Germinal center (tissue), 1 donor: Measurements from ENCODE around the gene ACSBG1.
"Not testable (repeated sequence)": the region's sequence is repeated elsewhere in the genome, so short reads cannot be mapped to it uniquely, and the experiment has no call there.

Experiments used
- DNase-seq: peaks from one replicate; pipeline ENCODE4 v3.0.0; 2012; ENCODE audit warnings: mixed read lengths, low spot score

Gene ACSBG1

GRCh38 chr15:78167227-78167888 is 67.0 kb downstream of the ACSBG1 start:
- no peak for DNase-seq

DNA sequence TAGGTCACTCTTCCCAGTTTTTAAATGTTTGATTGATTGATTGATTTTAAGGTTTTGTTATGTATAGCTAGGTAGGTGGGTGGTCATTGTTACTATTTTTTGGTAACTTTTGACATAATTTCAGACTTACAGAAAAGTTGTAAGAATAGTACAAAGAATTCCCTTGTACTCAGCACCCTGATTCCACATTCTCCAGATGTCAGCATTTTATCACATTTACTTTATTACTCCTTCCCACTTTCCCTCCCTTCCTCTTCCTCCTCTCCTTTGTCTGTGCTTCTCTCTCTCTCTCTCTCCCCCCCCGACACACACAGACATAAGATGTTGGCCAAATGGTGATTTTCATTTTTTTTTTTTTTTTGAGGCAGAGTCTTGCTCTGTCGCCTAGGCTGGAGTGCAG is 70.4 kb downstream of the ACSBG1 start:
- DNase-seq, result no peak

DNA sequence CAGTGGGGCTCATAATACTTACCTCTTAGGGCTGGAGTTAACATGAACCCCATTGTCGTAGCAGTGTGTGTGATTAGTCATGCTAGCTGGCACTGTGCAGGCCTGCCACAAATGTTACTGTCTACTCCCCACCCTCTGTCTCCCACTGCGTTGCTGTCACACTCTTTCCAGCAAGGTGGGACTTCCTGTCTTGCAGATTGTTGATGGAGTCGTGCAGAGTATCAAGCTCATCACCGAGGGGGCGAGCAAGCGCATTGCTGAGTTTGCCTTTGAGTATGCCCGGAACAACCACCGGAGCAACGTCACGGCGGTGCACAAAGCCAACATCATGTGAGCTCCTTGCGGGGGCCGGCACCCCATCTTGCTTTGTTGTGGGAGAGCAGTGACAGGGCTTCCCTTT is 72.3 kb downstream of the ACSBG1 start:
- no peak for DNase-seq

GRCh38 chr15:78159395-78159794 is 75.0 kb downstream of the ACSBG1 start:
- no peak for DNase-seq

DNA sequence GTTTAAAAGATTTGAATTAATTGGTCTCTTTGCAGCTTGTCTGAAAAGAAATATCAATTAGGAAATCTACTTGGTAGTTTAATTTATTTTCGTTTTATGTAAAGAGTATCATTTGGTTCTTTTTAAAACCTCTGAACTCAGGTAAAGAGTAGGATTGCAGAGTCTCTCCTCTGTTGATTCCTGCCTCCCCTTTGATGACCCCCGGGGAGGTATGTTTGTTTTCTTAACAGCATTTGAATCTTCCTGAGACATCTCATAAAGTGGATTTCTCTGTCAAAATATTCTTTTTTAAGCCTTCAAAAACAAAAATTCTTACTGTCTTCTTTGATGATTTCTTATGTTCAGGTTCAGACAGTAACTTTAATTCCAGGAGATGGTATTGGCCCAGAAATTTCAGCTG is 77.2 kb downstream of the ACSBG1 start:
- DNase-seq, result no peak

- no peak for DNase-seq
Observed at GRCh38 chr15:78156653-78157052, 77.7 kb downstream of the ACSBG1 start.

DNA sequence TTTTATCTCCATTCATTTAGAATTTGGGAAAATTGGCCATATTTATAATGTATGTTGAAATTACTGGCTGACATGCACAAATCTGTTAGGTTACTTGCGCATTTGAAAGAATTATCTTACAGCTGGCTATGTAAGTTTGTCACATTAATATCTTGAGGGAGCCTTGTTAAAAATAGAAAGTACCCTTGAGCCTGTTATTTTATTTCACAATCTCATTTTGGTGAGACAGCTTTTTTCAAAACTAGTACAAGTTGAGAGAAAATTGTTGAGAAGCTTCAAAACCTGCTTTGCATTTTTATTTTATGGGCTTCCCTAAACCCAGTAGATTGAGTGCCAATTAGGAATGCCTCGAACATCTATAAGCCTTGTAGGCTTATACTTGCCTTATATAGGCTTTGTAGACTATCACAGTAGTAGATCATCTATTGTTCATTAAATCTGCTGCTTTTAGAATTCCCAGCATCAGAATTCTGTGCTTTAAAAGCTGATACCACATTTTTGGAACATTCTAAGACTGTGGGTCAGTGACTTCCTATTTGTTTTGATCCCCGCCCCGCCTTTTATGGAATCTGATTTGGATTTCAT is 78.9 kb downstream of the ACSBG1 start:
- no peak for DNase-seq

- no peak for DNase-seq
Observed at GRCh38 chr15:78154955-78155354, 79.4 kb downstream of the ACSBG1 start.

DNA sequence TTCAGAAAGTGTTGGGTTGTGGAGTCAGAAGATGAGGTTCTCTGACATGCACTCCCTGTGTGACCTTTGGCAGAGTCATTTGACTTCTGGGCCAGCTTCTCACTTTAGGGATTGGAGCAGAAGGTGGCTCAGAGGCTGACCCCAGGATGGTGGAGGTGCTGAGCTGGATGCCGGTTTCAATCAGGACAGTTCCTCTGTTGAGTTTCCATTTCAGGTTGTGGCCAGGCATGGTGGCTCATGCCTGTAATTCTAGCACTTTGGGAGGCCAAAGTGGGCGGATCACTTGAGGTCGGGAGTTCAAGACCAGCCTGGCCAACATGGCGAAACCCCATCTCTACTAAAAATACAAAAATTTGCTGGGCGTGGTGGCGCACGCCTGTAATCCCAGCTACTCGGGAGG is 83.3 kb downstream of the ACSBG1 start:
- DNase-seq, result not testable (repeated sequence)

GRCh38 chr15:78149805-78150751 is 84.3 kb downstream of the ACSBG1 start:
- no peak for DNase-seq

DNA sequence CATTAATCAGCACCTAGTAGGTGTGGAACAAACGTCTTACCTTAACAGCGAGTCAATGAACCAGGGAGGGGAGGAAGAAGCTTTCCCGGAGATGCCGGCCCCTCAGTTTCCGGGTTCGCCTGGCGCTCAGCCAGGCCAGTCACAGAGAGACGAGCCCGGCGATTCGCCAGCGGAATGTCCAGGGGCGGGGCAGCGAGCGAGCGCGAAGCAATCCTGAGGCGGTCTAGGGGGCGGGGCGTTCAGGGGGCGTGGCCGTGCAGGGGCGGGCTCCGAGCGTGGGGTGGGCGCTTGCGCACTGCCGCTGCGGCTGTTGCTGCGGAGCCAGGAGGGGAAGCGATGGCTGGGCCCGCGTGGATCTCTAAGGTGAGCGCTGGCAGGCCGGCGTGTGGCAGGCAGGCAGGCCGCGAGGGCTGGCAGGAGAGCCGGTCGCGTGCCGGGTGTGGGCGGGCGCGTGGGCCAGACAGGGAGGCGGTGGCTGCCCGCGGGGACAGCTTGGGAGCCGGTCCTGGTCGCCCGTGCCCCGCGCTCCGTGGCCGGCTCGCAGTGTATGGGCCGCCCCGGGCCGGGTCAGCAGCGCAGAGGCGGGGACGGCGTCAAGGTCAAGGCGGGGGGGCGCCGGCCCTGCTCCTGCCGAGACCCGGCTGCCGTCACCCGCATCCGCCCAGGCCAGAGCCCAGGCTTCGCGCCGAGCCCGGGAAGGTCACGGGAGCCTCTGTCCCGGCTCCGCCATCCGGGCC is 85.1 kb downstream of the ACSBG1 start, which contains the start of gene IDH3A:
Gene IDH3A, plus strand, starts transcription at position 295 of the 737 bp plus-strand sequence. Its CDS starts 42 bp downstream, at position 337.
- DNase-seq, result peak; percentile 99

DNA sequence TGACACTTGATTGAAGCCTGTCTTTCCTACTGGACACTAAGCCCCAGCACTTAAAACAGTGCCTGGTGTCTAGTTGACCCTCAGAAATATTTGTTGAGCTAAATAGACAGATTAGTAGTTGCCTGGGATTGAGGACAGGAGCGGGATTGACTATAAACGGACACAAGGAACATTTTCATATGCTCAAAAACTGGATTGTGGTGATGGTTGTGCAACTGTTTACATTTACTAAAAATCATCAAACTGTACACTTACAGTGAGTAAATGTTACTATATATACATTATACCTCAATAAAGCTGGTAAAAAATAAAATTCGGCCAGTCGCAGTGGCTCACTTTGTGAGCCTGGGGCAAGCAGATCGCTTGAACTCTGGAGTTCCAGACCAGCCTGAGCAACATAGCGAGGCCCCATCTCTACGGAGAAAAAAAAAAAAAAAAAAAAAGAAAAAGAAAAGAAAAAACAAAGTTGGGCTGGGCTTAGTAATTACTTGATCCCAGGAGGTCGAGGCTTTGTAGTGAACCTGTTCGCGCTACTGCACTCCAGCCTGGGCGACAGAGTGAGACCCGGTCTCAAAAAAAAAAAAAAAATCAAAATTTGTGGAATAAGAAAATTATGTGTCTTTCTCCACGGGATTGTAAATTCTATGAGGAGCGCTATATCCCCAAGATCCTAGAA is 85.8 kb downstream of the ACSBG1 start:
- no peak for DNase-seq

DNA sequence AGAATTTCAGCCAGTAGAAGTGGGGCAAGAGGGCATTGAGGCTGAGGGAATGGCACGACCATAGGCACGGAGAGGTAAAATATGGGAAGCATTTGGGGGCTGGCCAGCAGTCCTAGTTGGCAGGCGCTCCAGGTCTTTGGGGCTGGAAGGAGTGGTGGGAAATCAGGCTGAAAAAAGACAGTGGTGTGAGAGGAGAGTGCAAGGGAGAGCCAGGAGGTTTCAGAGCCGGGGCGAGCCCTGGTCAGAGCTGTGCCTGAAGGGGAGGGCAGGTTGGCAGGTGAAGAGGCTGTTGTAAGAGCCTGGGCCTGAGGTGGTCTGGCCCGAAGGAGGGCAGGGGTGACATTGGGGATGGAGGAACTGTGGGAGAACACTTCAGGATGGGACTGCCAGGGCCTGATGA is 86.8 kb downstream of the ACSBG1 start:
- no peak for DNase-seq

DNA sequence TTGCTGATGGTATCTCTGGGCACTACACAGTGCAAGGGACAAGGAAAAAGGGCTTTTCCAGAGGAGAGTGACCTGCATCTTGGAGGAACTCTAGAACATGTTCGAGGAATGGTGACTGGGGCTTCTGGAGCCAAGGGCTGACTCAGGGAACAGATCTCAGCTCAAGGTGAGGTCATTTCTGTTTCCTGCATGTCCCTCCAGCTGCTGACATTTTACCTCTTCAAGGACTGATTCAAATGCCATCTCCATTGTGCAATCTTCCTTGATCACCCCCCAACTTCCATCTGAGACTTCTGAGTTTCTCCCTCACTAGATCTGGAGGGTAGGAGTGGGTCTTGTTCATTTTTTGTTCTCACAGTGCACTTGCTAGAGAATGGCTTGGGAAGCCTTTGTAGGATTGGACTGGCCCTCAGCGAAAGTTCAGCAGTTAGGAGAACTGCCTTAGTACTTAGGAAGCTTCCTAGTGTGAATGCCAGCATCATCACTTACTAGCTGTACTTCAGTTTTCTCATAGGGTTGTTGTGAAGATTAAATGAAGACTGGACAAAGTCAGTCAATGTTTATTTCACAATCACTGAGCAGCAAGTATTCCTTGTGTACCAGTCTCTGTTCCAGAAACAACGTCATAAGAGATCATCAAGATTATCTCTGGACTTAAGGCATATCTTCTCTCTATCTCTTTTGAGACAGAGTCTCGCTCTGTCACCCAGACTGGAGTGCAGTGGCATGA is 87.8 kb downstream of the ACSBG1 start:
- no peak for DNase-seq

- no peak for DNase-seq
Observed at GRCh38 chr15:78142332-78142731, 92.0 kb downstream of the ACSBG1 start.

DNA sequence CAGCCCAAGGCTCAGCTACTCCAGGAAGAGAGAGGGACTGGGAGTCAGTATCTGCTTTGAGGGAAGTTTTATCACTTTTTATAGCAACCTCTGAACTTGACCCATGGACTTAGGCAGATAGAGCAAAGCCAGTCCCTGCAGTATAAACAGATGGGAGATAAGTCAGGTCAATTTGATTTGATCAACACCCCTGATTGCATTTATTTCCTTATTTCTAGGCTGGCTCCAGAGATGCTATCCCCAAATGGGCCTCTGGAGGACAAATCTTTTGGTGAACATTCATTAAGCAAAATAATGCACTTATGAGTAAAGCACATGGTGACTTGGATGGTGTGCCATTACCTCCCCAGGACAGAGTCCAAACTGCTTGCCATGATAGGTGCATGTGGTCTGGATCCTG is 94.1 kb downstream of the ACSBG1 start:
- DNase-seq, result no peak

DNA sequence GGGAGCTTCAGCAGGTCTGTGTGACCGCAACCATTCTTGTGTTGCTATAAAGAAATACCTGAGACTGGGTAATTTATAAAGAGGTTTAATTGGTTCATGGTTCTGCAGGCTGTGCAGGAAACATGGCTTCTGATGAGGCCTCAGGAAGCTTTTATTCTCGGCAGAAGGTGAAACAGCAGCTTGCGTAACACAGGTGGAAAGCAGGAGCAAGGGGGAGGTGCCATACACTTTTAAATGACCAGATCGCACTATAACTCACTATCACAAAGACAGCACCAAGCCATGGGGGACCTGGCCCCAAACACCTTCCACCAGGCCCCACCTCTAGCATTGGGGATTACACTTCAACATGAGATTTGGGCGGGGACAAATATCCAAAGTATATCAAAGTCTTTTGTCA is 94.8 kb downstream of the ACSBG1 start:
- no peak for DNase-seq

DNA sequence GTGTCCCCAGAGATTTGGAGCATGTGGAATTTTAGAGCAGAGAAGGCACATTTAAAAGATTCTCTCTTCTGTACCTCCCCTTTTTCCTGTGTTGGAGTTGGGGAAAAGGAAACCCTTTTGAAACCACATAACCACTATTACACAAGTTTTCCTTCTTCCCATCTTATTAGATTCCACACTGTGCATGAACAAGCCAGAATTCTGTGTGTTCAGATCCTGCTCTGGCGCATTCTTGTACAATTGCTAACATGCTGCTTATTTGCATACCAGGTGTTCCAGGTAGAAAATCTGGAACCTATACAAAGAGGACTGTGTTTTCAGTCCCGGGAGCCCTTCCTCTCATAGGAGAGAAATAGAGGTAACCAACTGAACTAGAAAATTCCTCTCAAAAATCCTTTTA is 100.6 kb downstream of the ACSBG1 start:
- DNase-seq, result no peak

- DNase-seq, result peak; percentile 92
Observed at GRCh38 chr15:78131295-78132061, 102.9 kb downstream of the ACSBG1 start, which contains the start of gene CIB2. CIB2 (minus strand) TSS chr15:78131445; CDS start chr15:78131215, 230 bp downstream.
